H9 (cell line): Measurements from ENCODE around the gene NRCAM. TPM values are rescaled to one million over a fixed set of nuclear protein-coding genes. Genes with fewer than 3 reads are reported as not detected.

Experiments
- DNase-seq: peaks from one replicate; pipeline ENCODE4 v3.0.0-alpha.2; 2017
- H2AFZ ChIP-seq: one replicate; pipeline ENCODE4 v1.6.1; 2013; ENCODE audit warnings: mild to moderate bottlenecking, low read length, control low read depth, moderate library complexity
- H2AK5ac ChIP-seq: 2 replicates; pipeline ENCODE4 v1.6.1; 2013; ENCODE audit warnings: low read length, control low read depth, mixed read lengths; ENCODE audit not compliant: insufficient read length
- H2BK120ac ChIP-seq: one replicate; pipeline ENCODE4 v1.6.1; 2013; ENCODE audit warnings: low read depth, mild to moderate bottlenecking, low read length, control low read depth, inconsistent platforms; ENCODE audit not compliant: poor library complexity, severe bottlenecking
- H2BK12ac ChIP-seq: 2 replicates; pipeline ENCODE4 v1.6.1; 2013; ENCODE audit warnings: low read length, control low read depth, mixed read lengths, low read depth; ENCODE audit not compliant: insufficient read length
- H2BK15ac ChIP-seq: 2 replicates; pipeline ENCODE4 v1.6.1; 2013; ENCODE audit warnings: low read depth, low read length, control low read depth
- H2BK20ac ChIP-seq: one replicate; pipeline ENCODE4 v1.6.1; 2013; ENCODE audit warnings: low read depth, mild to moderate bottlenecking, low read length, control low read depth, inconsistent platforms; ENCODE audit not compliant: poor library complexity, severe bottlenecking
- H2BK5ac ChIP-seq: 2 replicates; pipeline ENCODE4 v1.6.1; 2013; ENCODE audit warnings: low read length, control low read depth, mixed read lengths; ENCODE audit not compliant: insufficient read length
- H3K14ac ChIP-seq: 2 replicates; pipeline ENCODE4 v1.6.1; 2013; ENCODE audit warnings: low read length, control low read depth; ENCODE audit not compliant: insufficient read depth
- H3K18ac ChIP-seq: 2 replicates; pipeline ENCODE4 v1.6.1; 2013; ENCODE audit warnings: low read depth, mild to moderate bottlenecking, mixed read lengths, low read length, control low read depth; ENCODE audit not compliant: insufficient read length
- H3K23ac ChIP-seq: 2 replicates; pipeline ENCODE4 v1.6.1; 2013; ENCODE audit warnings: low read length, control low read depth, mixed read lengths, low read depth; ENCODE audit not compliant: insufficient read length
- H3K23me2 ChIP-seq: 2 replicates; pipeline ENCODE4 v1.6.1; 2013; ENCODE audit warnings: low read depth, mild to moderate bottlenecking, mixed read lengths, low read length, control low read depth; ENCODE audit not compliant: insufficient read length, poor library complexity, severe bottlenecking
- H3K27ac ChIP-seq: 2 replicates; pipeline ENCODE4 v1.5.1; 2013; ENCODE audit warnings: low read length, control low read depth, mixed read lengths, low read depth; ENCODE audit not compliant: insufficient read length
- H3K27me3 ChIP-seq: 2 replicates; pipeline ENCODE4 v1.6.1; 2013; ENCODE audit warnings: low read length, control low read depth, inconsistent platforms; ENCODE audit not compliant: insufficient read depth
- H3K4ac ChIP-seq: 2 replicates; pipeline ENCODE4 v1.6.1; 2013; ENCODE audit warnings: low read depth, mild to moderate bottlenecking, control low read depth, inconsistent platforms, low read length, moderate library complexity
- H3K4me1 ChIP-seq: 2 replicates; pipeline ENCODE4 v1.6.1; 2013; ENCODE audit warnings: low read length, control low read depth, inconsistent platforms; ENCODE audit not compliant: insufficient read depth
- H3K4me2 ChIP-seq: 2 replicates; pipeline ENCODE4 v1.6.1; 2013; ENCODE audit warnings: low read length, control low read depth, mixed read lengths; ENCODE audit not compliant: insufficient read length, insufficient read depth
- H3K56ac ChIP-seq: 2 replicates; pipeline ENCODE4 v1.6.1; 2013; ENCODE audit warnings: low read depth, mild to moderate bottlenecking, mixed read lengths, low read length, control low read depth; ENCODE audit not compliant: insufficient read length
- H3K79me1 ChIP-seq: 2 replicates; pipeline ENCODE4 v1.6.1; 2013; ENCODE audit warnings: low read depth, mild to moderate bottlenecking, moderate library complexity, low read length, control low read depth, inconsistent platforms; ENCODE audit not compliant: insufficient read depth, poor library complexity, severe bottlenecking
- H3K79me2 ChIP-seq: 2 replicates; pipeline ENCODE4 v1.6.1; 2013; ENCODE audit warnings: low read length, control low read depth, inconsistent platforms; ENCODE audit not compliant: insufficient read depth
- H3K9ac ChIP-seq: 2 replicates; pipeline ENCODE4 v1.6.1; 2013; ENCODE audit warnings: low read length, control low read depth, mixed read lengths; ENCODE audit not compliant: insufficient read length; ENCODE audit errors: extremely low read depth
- H3K9me3 ChIP-seq: one replicate; pipeline ENCODE4 v1.6.1; 2013; ENCODE audit warnings: low read depth, low read length, inconsistent platforms; ENCODE audit not compliant: control insufficient read depth
- H3T11ph ChIP-seq: one replicate; pipeline ENCODE4 v1.6.1; 2013; ENCODE audit warnings: mild to moderate bottlenecking, low read length, control low read depth, inconsistent platforms
- H4K20me1 ChIP-seq: one replicate; pipeline ENCODE4 v1.6.1; 2013; ENCODE audit not compliant: control insufficient read depth, insufficient read length, insufficient read depth
- H4K5ac ChIP-seq: 2 replicates; pipeline ENCODE4 v1.6.1; 2013; ENCODE audit warnings: low read depth, mild to moderate bottlenecking, mixed read lengths, low read length, control low read depth; ENCODE audit not compliant: insufficient read length
- H4K8ac ChIP-seq: replicated peaks from 2 replicates; pipeline ENCODE4 v1.6.1; 2013; ENCODE audit warnings: low read length, control low read depth, mixed read lengths, low read depth; ENCODE audit not compliant: insufficient read length
- H4K91ac ChIP-seq: 2 replicates; pipeline ENCODE4 v1.6.1; 2013; ENCODE audit warnings: low read depth, mild to moderate bottlenecking, moderate library complexity, mixed read lengths, low read length, control low read depth; ENCODE audit not compliant: insufficient read length
- H3K27ac Mint-ChIP-seq, 3 experiments: 2 replicates in 2 of 3; 3 replicates in 1 of 3; pipeline ENCODE4 v1.8.0; 2020 to 2021; ENCODE audit warnings: mixed read lengths in 3 of 3, mild to moderate bottlenecking in 1 of 3, moderate library complexity in 1 of 3
- H3K27me3 Mint-ChIP-seq: 2 replicates; pipeline ENCODE4 v1.8.0; 2021; ENCODE audit warnings: low read depth, mild to moderate bottlenecking, moderate library complexity, mixed read lengths
- H3K36me3 Mint-ChIP-seq, 3 experiments: 2 replicates in 2 of 3; 3 replicates in 1 of 3; pipeline ENCODE4 v1.8.0; 2020 to 2021; ENCODE audit warnings: low read depth in 3 of 3, mixed read lengths in 3 of 3; ENCODE audit not compliant: insufficient read depth in 1 of 3
- H3K4me1 Mint-ChIP-seq, 2 experiments: 2 replicates each; pipeline ENCODE4 v1.8.0; 2020; ENCODE audit warnings: mixed read lengths in 2 of 2
- H3K4me3 Mint-ChIP-seq, 2 experiments: 2 replicates in 1 of 2; 3 replicates in 1 of 2; pipeline ENCODE4 v1.8.0; 2020 to 2021; ENCODE audit warnings: mild to moderate bottlenecking in 2 of 2, mixed read lengths in 2 of 2, moderate library complexity in 1 of 2
- H3K9me3 Mint-ChIP-seq, 2 experiments: 2 replicates in 1 of 2; 3 replicates in 1 of 2; pipeline ENCODE4 v1.8.0; 2020; ENCODE audit warnings: mild to moderate bottlenecking in 2 of 2, mixed read lengths in 2 of 2, moderate library complexity in 1 of 2
- WGBS: extraction: QIAGEN DNeasy Blood & Tissue Kit; methylation state at CpG from one replicate; pipeline ENCODE4 v1.1.7; 2013; ENCODE audit warnings: missing lambda C conversion rate, low lambda C conversion rate, mixed read lengths; ENCODE audit not compliant: insufficient read length; ENCODE audit errors: extremely low coverage; 5-methylcytosine and 5-hydroxymethylcytosine counted together
- total RNA-seq: library from RNA; stranded (reverse); gene quantifications from 2 replicates; pipeline ENCODE4 v1.2.1, GENCODE V29; 2021
- TF ChIP-seq, protein P1 (sequence below): fragments of 200-600 bp; sonication (generic); conservative IDR thresholded peaks from 3 replicates; pipeline ENCODE4 v1.8.0; 2021; ENCODE audit warnings: antibody characterized with exemption, mild to moderate bottlenecking

The NRCAM gene
- total RNA-seq, 1 experiment from 2014 or later = 2.3 TPM

DNA sequence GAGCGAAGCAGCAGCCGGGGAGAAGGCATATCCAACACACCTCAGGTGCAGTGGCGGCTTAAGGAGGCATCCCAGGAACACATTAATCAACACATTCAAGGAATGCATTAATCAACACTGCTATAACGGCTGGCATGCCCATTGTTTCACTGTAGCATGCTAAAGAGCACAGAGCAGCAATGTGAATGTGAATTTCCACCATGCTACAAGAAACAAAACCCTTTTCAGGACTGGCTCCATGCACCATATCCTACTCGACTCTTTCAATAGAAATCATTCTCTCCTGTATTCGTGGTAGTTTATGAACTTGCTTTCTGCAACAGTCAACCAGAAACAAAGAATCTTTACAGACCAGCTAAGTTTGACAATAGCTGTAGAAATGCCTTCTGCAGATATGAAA lies 149.0 kb downstream of the NRCAM start:
- H2AK5ac ChIP-seq = no peak overlapping the region
- H3K79me2 ChIP-seq = no peaks in the 10 kb centered on the region
- H3K27me3 ChIP-seq = no peaks in the 10 kb centered on the region
- no peak overlapping the region for H2BK120ac ChIP-seq
- H3K56ac ChIP-seq = no peak overlapping the region
- no peak overlapping the region for H4K91ac ChIP-seq
- H3K4ac ChIP-seq = no peak overlapping the region
- H3K23me2 ChIP-seq = no peaks in the 10 kb centered on the region
- H3K9me3 ChIP-seq = no peaks in the 10 kb centered on the region
- no peak overlapping the region for H3K9ac ChIP-seq
- no peak overlapping the region for H3K4me2 ChIP-seq
- no CpG with 5 or more reads among the region's 6 CpGs for WGBS
- no peak overlapping the region for H2BK20ac ChIP-seq
- TF ChIP-seq, protein P1, sequence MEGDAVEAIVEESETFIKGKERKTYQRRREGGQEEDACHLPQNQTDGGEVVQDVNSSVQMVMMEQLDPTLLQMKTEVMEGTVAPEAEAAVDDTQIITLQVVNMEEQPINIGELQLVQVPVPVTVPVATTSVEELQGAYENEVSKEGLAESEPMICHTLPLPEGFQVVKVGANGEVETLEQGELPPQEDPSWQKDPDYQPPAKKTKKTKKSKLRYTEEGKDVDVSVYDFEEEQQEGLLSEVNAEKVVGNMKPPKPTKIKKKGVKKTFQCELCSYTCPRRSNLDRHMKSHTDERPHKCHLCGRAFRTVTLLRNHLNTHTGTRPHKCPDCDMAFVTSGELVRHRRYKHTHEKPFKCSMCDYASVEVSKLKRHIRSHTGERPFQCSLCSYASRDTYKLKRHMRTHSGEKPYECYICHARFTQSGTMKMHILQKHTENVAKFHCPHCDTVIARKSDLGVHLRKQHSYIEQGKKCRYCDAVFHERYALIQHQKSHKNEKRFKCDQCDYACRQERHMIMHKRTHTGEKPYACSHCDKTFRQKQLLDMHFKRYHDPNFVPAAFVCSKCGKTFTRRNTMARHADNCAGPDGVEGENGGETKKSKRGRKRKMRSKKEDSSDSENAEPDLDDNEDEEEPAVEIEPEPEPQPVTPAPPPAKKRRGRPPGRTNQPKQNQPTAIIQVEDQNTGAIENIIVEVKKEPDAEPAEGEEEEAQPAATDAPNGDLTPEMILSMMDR = no peak
- no peak overlapping the region for H2BK15ac ChIP-seq
- H3K23ac ChIP-seq = no peak overlapping the region
- Mint-ChIP-seq H3K27ac (no peak overlapping the region), H3K36me3 (no peaks in the 10 kb centered on the region), H3K9me3 (no peaks in the 10 kb centered on the region), H3K27me3 (no peaks in the 10 kb centered on the region), H3K4me3 (no peak overlapping the region), H3K4me1 (peaks cover 9 to 13% of the 10 kb centered on the region in 2 experiments)
- H3K14ac ChIP-seq = no peak overlapping the region
- H4K8ac ChIP-seq = no peak overlapping the region
- H3T11ph ChIP-seq = no peak overlapping the region
- no peak for DNase-seq
- H3K27ac ChIP-seq = no peak overlapping the region
- no peak overlapping the region for H4K5ac ChIP-seq
- no peaks in the 10 kb centered on the region for H4K20me1 ChIP-seq
- H2BK12ac ChIP-seq = no peak overlapping the region
- no peaks in the 10 kb centered on the region for H3K79me1 ChIP-seq
- H2BK5ac ChIP-seq = no peak overlapping the region
- no peaks in the 10 kb centered on the region; the same call in 1 of the 2 replicates for H3K4me1 ChIP-seq
- no peak overlapping the region for H3K18ac ChIP-seq
- no peak overlapping the region for H2AFZ ChIP-seq
